ENCODE measurements around the gene FAM98A. TPM values are rescaled to one million over a fixed set of nuclear protein-coding genes. Genes with fewer than 3 reads are reported as not detected.
A peak's percentile ranks its signal among the peaks of the same experiment; 100 is the strongest.

FAM98A gene
- total and polyA plus RNA-seq, 2 donors (not counting 1 experiment from before 2014, with no cell fraction given), result 19.0 to 243 TPM

DNA sequence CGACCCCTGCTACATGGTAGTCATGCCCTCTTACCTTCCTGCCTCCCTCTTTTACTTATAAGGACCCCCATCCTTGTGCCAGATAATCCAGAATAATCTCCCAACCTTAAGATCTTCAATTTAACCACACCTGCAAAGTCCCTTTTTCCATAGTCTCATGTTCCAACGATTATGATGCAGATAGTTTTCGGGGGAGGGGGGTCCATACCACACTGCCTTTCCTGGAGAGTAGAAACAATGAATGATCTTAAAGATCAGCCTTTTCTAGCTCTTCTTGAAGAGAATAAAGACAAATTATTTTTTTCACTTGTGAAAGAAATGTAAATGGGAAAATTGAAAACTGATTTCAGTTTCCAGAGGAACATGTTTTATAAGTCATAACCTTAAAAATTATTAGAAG lies 4.3 kb upstream of the FAM98A start:
- no peak overlapping the region for H3K27ac ChIP-seq (ENCODE audit: insufficient read depth, low read length)
- H3K9ac ChIP-seq (ENCODE audit: insufficient read depth, low read length), result no peak overlapping the region
- H3K36me3 ChIP-seq (ENCODE audit: control insufficient read depth, insufficient read depth, low read length), result no peaks in the 10 kb centered on the region
- no peak overlapping the region for H2AFZ ChIP-seq (ENCODE audit: low read length)
- no peaks in the 10 kb centered on the region for H3K9me3 ChIP-seq (ENCODE audit: control insufficient read depth, insufficient read depth, low read depth, low read length)
- H3K4me2 ChIP-seq (ENCODE audit: extremely low read depth, insufficient read depth, low read length), result no peak overlapping the region
- no peak for TF ChIP-seq EZH2 (IDR thresholded peaks at IDR 0.05; ENCODE audit: low read length, missing control alignments)
- TF ChIP-seq, protein P1, sequence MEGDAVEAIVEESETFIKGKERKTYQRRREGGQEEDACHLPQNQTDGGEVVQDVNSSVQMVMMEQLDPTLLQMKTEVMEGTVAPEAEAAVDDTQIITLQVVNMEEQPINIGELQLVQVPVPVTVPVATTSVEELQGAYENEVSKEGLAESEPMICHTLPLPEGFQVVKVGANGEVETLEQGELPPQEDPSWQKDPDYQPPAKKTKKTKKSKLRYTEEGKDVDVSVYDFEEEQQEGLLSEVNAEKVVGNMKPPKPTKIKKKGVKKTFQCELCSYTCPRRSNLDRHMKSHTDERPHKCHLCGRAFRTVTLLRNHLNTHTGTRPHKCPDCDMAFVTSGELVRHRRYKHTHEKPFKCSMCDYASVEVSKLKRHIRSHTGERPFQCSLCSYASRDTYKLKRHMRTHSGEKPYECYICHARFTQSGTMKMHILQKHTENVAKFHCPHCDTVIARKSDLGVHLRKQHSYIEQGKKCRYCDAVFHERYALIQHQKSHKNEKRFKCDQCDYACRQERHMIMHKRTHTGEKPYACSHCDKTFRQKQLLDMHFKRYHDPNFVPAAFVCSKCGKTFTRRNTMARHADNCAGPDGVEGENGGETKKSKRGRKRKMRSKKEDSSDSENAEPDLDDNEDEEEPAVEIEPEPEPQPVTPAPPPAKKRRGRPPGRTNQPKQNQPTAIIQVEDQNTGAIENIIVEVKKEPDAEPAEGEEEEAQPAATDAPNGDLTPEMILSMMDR (conservative IDR thresholded peaks at IDR 0.05 in 1 of 2, IDR thresholded peaks at IDR 0.05 in 1 of 2; ENCODE audit: low read depth in 1 of 2, low read length in 2 of 2), result no peak
- H4K20me1 ChIP-seq (ENCODE audit: control insufficient read depth, extremely low read depth, insufficient read depth, low read length), result no peaks in the 10 kb centered on the region
- no peak overlapping the region for H3K4me3 ChIP-seq (replicated peaks in 1 of 4; ENCODE audit: control extremely low read depth in 1 of 4, insufficient read depth in 1 of 4, low read depth in 3 of 4, low read length in 4 of 4)
- H3K27me3 ChIP-seq (ENCODE audit: control insufficient read depth, insufficient read depth, low read length), result no peaks in the 10 kb centered on the region
- no peaks in the 10 kb centered on the region for H3K4me1 ChIP-seq (ENCODE audit: control insufficient read depth, extremely low read depth, insufficient read depth, low read length)
- no peak for DNase-seq (ENCODE audit: low read depth in 2 of 2)
- H3K79me2 ChIP-seq (ENCODE audit: control insufficient read depth, insufficient read depth, low read length), result peaks cover 7% of the 10 kb centered on the region

GRCh38 chr2:33602201-33602830 lies 3.2 kb upstream of the FAM98A start:
- peaks cover 17% of the 10 kb centered on the region for H3K79me2 ChIP-seq (ENCODE audit: control insufficient read depth, insufficient read depth, low read length)
- TF ChIP-seq EZH2 (IDR thresholded peaks at IDR 0.05; ENCODE audit: low read length, missing control alignments), result no peak
- TF ChIP-seq, protein P1 (conservative IDR thresholded peaks at IDR 0.05 in 1 of 2, IDR thresholded peaks at IDR 0.05 in 1 of 2; ENCODE audit: low read depth in 1 of 2, low read length in 2 of 2), result no peak
- no peaks in the 10 kb centered on the region for H3K27me3 ChIP-seq (ENCODE audit: control insufficient read depth, insufficient read depth, low read length)
- H3K9me3 ChIP-seq (ENCODE audit: control insufficient read depth, insufficient read depth, low read depth, low read length), result no peaks in the 10 kb centered on the region
- no peaks in the 10 kb centered on the region for H3K36me3 ChIP-seq (ENCODE audit: control insufficient read depth, insufficient read depth, low read length)
- no peak overlapping the region for H3K27ac ChIP-seq (ENCODE audit: insufficient read depth, low read length)
- H2AFZ ChIP-seq (ENCODE audit: low read length), result no peak overlapping the region
- no peak overlapping the region for H3K9ac ChIP-seq (ENCODE audit: insufficient read depth, low read length)
- no peaks in the 10 kb centered on the region for H3K4me1 ChIP-seq (ENCODE audit: control insufficient read depth, extremely low read depth, insufficient read depth, low read length)
- H3K4me2 ChIP-seq (ENCODE audit: extremely low read depth, insufficient read depth, low read length), result no peak overlapping the region
- H3K4me3 ChIP-seq (replicated peaks in 1 of 4; ENCODE audit: control extremely low read depth in 1 of 4, insufficient read depth in 1 of 4, low read depth in 3 of 4, low read length in 4 of 4), result no peak overlapping the region
- no peaks in the 10 kb centered on the region for H4K20me1 ChIP-seq (ENCODE audit: control insufficient read depth, extremely low read depth, insufficient read depth, low read length)
- peak in 1 of 2 donors; percentile 79 for DNase-seq (ENCODE audit: low read depth in 2 of 2)

DNA sequence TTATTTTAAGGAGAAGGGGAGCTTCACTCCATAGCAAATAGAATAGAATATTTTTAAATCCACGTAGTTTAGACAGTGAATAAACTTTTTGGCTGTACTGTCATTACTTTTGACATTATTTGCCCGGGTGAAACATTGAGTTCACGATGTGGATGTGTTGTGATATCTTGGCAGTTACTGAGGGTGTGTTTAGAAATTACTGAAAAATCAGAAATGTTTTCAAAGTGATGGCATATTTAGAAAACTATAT lies 769 bp upstream of the FAM98A start:
- Histone ChIP-seq H3K27ac (ENCODE audit: insufficient read depth, low read length) (peak overlapping the region; percentile 68), H3K36me3 (ENCODE audit: control insufficient read depth, insufficient read depth, low read length) (no peaks in the 10 kb centered on the region), H3K4me2 (ENCODE audit: extremely low read depth, insufficient read depth, low read length) (peak overlapping the region; percentile 88), H2AFZ (ENCODE audit: low read length) (peak overlapping the region; percentile 98), H4K20me1 (ENCODE audit: control insufficient read depth, extremely low read depth, insufficient read depth, low read length) (no peaks in the 10 kb centered on the region), H3K9me3 (ENCODE audit: control insufficient read depth, insufficient read depth, low read depth, low read length) (no peaks in the 10 kb centered on the region), H3K79me2 (ENCODE audit: control insufficient read depth, insufficient read depth, low read length) (peaks cover 41% of the 10 kb centered on the region), H3K9ac (ENCODE audit: insufficient read depth, low read length) (no peak overlapping the region), H3K4me3 (replicated peaks in 1 of 4; ENCODE audit: control extremely low read depth in 1 of 4, insufficient read depth in 1 of 4, low read depth in 3 of 4, low read length in 4 of 4) (peak overlapping the region; percentile 64 to 98 (median 83)), H3K27me3 (ENCODE audit: control insufficient read depth, insufficient read depth, low read length) (no peaks in the 10 kb centered on the region), H3K4me1 (ENCODE audit: control insufficient read depth, extremely low read depth, insufficient read depth, low read length) (no peaks in the 10 kb centered on the region)
- DNase-seq (ENCODE audit: low read depth in 2 of 2), result no peak
- TF ChIP-seq, protein P1 (conservative IDR thresholded peaks at IDR 0.05 in 1 of 2, IDR thresholded peaks at IDR 0.05 in 1 of 2; ENCODE audit: low read depth in 1 of 2, low read length in 2 of 2), result no peak
- no peak for TF ChIP-seq EZH2 (IDR thresholded peaks at IDR 0.05; ENCODE audit: low read length, missing control alignments)
